HepG2 (cell line): ENCODE data around the gene EPS8L3. TPM values are rescaled to one million over a fixed set of nuclear protein-coding genes. Genes with fewer than 3 reads are reported as not detected.

Experiments used
- ATAC-seq: fragments of 200-7000 bp; cut with Tn5 transposase; 3 replicates; pipeline ENCODE4 v1.9.1; 2020; ENCODE audit warnings: mild to moderate bottlenecking, moderate library complexity
- BruUV-seq: library from RNA; stranded (reverse); fragments of 400-500 nt; replicated peaks from 2 replicates; lab custom pipeline; 2021; lab: Mats Ljungman, UMichigan
- CTCF ChIA-PET: fragments of 300-600 bp; formaldehyde crosslinking; extraction: SDS; loops from one replicate; lab custom pipeline; 2021; ENCODE audit warnings: low total read pairs, inconsistent platforms, low intra/inter-chr PET ratio; lab: Yijun Ruan, JAX
- POLR2A ChIA-PET: fragments of 350-600 bp; sonication (Branson Sonifier 250); formaldehyde crosslinking; loops from one replicate; lab custom pipeline; 2020; ENCODE audit warnings: antibody characterized with exemption, inconsistent platforms; lab: Yijun Ruan, JAX
- DNase-seq: peaks from one replicate; pipeline ENCODE4 v3.0.0-alpha.2; 2015; ENCODE audit warnings: low spot score
- FAIRE-seq: peaks from 3 replicates; lab custom pipeline; 2011; peaks lifted over from hg19 to GRCh38; lab: Jason Lieb, UNC
- H2AFZ ChIP-seq: one replicate; pipeline ENCODE4 v1.6.1; 2011; ENCODE audit warnings: low read length, inconsistent platforms
- H3K27ac ChIP-seq: fragments of 300-600 bp; 3 replicates; pipeline ENCODE4 v1.8.0; 2011; ENCODE audit warnings: mixed run types, mild to moderate bottlenecking, mixed read lengths, low read length, inconsistent platforms; ENCODE audit not compliant: insufficient read depth; ENCODE audit errors: extremely low read length
- H3K27me3 ChIP-seq, 2 experiments: fragments of 200-600 bp in 1 of 2; 2 replicates in 1 of 2; 3 replicates in 1 of 2; pipeline versions ENCODE4 v1.6.0 to v1.8.0; 2011; ENCODE audit warnings: low read length in 2 of 2, mild to moderate bottlenecking in 2 of 2, moderate library complexity in 2 of 2, inconsistent platforms in 1 of 2; ENCODE audit not compliant: insufficient read depth in 2 of 2, control insufficient read depth in 1 of 2
- H3K36me3 ChIP-seq, 2 experiments: fragments of 200-600 bp in 1 of 2; replicated peaks in 1 of 2; 2 replicates in 1 of 2; 3 replicates in 1 of 2; pipeline versions ENCODE4 v1.5.1 to v1.8.0; 2011; ENCODE audit warnings: low read length in 2 of 2, inconsistent platforms in 1 of 2; ENCODE audit not compliant: insufficient read depth in 2 of 2, control insufficient read depth in 1 of 2
- H3K4me1 ChIP-seq: 2 replicates; pipeline ENCODE4 v1.5.1; 2012; ENCODE audit warnings: low read length, inconsistent platforms; ENCODE audit not compliant: insufficient read depth
- H3K4me2 ChIP-seq: 2 replicates; pipeline ENCODE4 v1.6.0; 2011; ENCODE audit warnings: low read depth, low read length, inconsistent platforms
- H3K4me3 ChIP-seq, 3 experiments: fragments of 200-600 bp in 1 of 3; sonication (generic), shearing (Covaris generic) in 1 of 3; replicated peaks in 1 of 3; 2 replicates each; pipeline ENCODE4 v1.5.1; 2011 to 2016; ENCODE audit warnings: low read length in 3 of 3, inconsistent platforms in 2 of 3, low read depth in 2 of 3, mild to moderate bottlenecking in 2 of 3, control low read depth in 1 of 3, mixed read lengths in 1 of 3; ENCODE audit not compliant: insufficient read depth in 1 of 3
- H3K79me2 ChIP-seq: one replicate; pipeline ENCODE4 v1.6.1; 2011; ENCODE audit warnings: low read length, inconsistent platforms; ENCODE audit not compliant: insufficient read depth
- H3K9ac ChIP-seq: 2 replicates; pipeline ENCODE4 v1.6.0; 2011; ENCODE audit warnings: mild to moderate bottlenecking, low read depth, low read length, inconsistent platforms; ENCODE audit not compliant: insufficient read depth
- H3K9me3 ChIP-seq: 2 replicates; pipeline ENCODE4 v1.5.1; 2012; ENCODE audit warnings: mild to moderate bottlenecking, low read length
- H4K20me1 ChIP-seq: 2 replicates; pipeline ENCODE4 v1.6.0; 2011; ENCODE audit warnings: inconsistent platforms, mild to moderate bottlenecking, low read length, moderate library complexity; ENCODE audit not compliant: insufficient read depth
- ARNTL ChIP-seq: sonication (generic); formaldehyde crosslinking; IDR thresholded peaks from 2 replicates; pipeline ENCODE4 v1.4.0; 2020; ENCODE audit warnings: mild to moderate bottlenecking, missing genetic modification reagents
- FOXA3 ChIP-seq: IDR thresholded peaks from 2 replicates; pipeline ENCODE4 v1.6.1; 2016; ENCODE audit warnings: missing genetic modification reagents, missing compliant biosample characterization
- FOXP4 ChIP-seq: sonication (generic); formaldehyde crosslinking; IDR thresholded peaks from 2 replicates; pipeline ENCODE4 v1.4.0; 2020; ENCODE audit warnings: missing genetic modification reagents
- GATAD1 ChIP-seq: IDR thresholded peaks from 2 replicates; pipeline ENCODE4 v1.6.1; 2016; ENCODE audit warnings: missing genetic modification reagents, missing compliant biosample characterization
- LBX2 ChIP-seq: sonication (generic); formaldehyde crosslinking; IDR thresholded peaks from 2 replicates; pipeline ENCODE4 v1.5.0; 2020; ENCODE audit warnings: missing genetic modification reagents, mild to moderate bottlenecking, borderline replicate concordance
- MTA3 ChIP-seq: sonication (generic); formaldehyde crosslinking; IDR thresholded peaks from 2 replicates; pipeline ENCODE4 v1.4.0; 2020; ENCODE audit warnings: missing genetic modification reagents
- PHF21A ChIP-seq: sonication (generic); formaldehyde crosslinking; IDR thresholded peaks from 2 replicates; pipeline ENCODE4 v1.5.0; 2020; ENCODE audit warnings: mild to moderate bottlenecking, missing genetic modification reagents
- POLR2AphosphoS2 ChIP-seq: IDR thresholded peaks from 2 replicates; pipeline ENCODE4 v1.6.1; 2011; ENCODE audit warnings: low read depth, low read length, improper control_type of control experiment
- RARG ChIP-seq: sonication (generic); formaldehyde crosslinking; IDR thresholded peaks from 2 replicates; pipeline ENCODE4 v1.4.0; 2020; ENCODE audit warnings: low read depth, mild to moderate bottlenecking, missing genetic modification reagents
- SIN3A ChIP-seq: IDR thresholded peaks from 2 replicates; pipeline ENCODE4 v1.6.1; 2011; ENCODE audit warnings: low read depth, mild to moderate bottlenecking, control low read depth, low read length, borderline replicate concordance
- SP2 ChIP-seq: sonication (generic); formaldehyde crosslinking; IDR thresholded peaks from 2 replicates; pipeline ENCODE4 v1.5.1; 2020; ENCODE audit warnings: mild to moderate bottlenecking, missing genetic modification reagents
- THAP11 ChIP-seq: IDR thresholded peaks from 2 replicates; pipeline ENCODE4 v1.6.1; 2016; ENCODE audit warnings: missing biosample characterization, missing genetic modification reagents
- ZKSCAN5 ChIP-seq: sonication (generic); formaldehyde crosslinking; IDR thresholded peaks from 2 replicates; pipeline ENCODE4 v1.5.1; 2020; ENCODE audit warnings: mild to moderate bottlenecking, missing genetic modification reagents
- ZMYM2 ChIP-seq: sonication (generic); formaldehyde crosslinking; IDR thresholded peaks from 2 replicates; pipeline ENCODE4 v1.8.0; 2022; ENCODE audit warnings: mild to moderate bottlenecking, missing genetic modification reagents
- ZNF33B ChIP-seq: sonication (generic); formaldehyde crosslinking; IDR thresholded peaks from 2 replicates; pipeline ENCODE4 v1.5.1; 2020; ENCODE audit warnings: mild to moderate bottlenecking, missing genetic modification reagents
- ZNF572 ChIP-seq: sonication (generic); formaldehyde crosslinking; IDR thresholded peaks from 2 replicates; pipeline ENCODE4 v1.5.1; 2020; ENCODE audit warnings: mild to moderate bottlenecking, missing genetic modification reagents
- ZNF615 ChIP-seq: sonication (generic); formaldehyde crosslinking; IDR thresholded peaks from 2 replicates; pipeline ENCODE4 v1.5.0; 2020; ENCODE audit warnings: mild to moderate bottlenecking, missing genetic modification reagents, borderline replicate concordance
- ZNF790 ChIP-seq: sonication (generic); formaldehyde crosslinking; IDR thresholded peaks from 2 replicates; pipeline ENCODE4 v1.8.0; 2022; ENCODE audit warnings: missing genetic modification reagents, mild to moderate bottlenecking, borderline replicate concordance
- ZNF792 ChIP-seq: IDR thresholded peaks from 2 replicates; pipeline ENCODE4 v1.6.1; 2016
- whole genome bisulfite sequencing: methylation state at CpG from one replicate; pipeline ENCODE4 v1.1.6; 2017; ENCODE audit warnings: low lambda C conversion rate; 5-methylcytosine and 5-hydroxymethylcytosine counted together
- in situ Hi-C: cut with HindIII; loops from 2 replicates; pipeline ENCODE4 v1.10.0; 2017; ENCODE audit warnings: low pct_unique_long_range_greater_than_20kb; ENCODE audit not compliant: extremely low pct_ligation_motif_present
- intact Hi-C: fragments of 100-400 bp; cut with micrococcal nuclease; formaldehyde crosslinking; loops from one replicate; pipeline ENCODE4 v1.10.0; 2022; ENCODE audit not compliant: unreplicated experiment
- polyA plus RNA-seq, 8 experiments: library from polyadenylated mRNA; depleted of rRNA in 3 of 8; stranded (reverse) in 7 of 8; unstranded in 1 of 8; fragments of >200 nt; fragmentation: Illumina TruSeq in 4 of 8; extraction: Trizol in 4 of 8; gene quantifications; 2 replicates each; pipeline versions ENCODE4 v1.2.1 to v1.2.3, GENCODE V29; 2011 to 2016; ENCODE audit warnings: low read depth in 4 of 8, missing spikeins in 1 of 8, mixed read lengths in 1 of 8; ENCODE audit not compliant: insufficient read depth in 1 of 8
- total RNA-seq, 5 experiments: library from RNA; depleted of rRNA; stranded (reverse); fragments of >200 nt; fragmentation: Illumina TruSeq; extraction: Trizol; gene quantifications; 2 replicates each; pipeline ENCODE4 v1.2.3, GENCODE V29; 2016; ENCODE audit warnings: low read depth in 1 of 5

The EPS8L3 gene
- total and polyA plus RNA-seq, 2 of the 13 experiments (the other 11 are each of a cell fraction or from before 2014, with no cell fraction given): 18.2 to 106 TPM

GRCh38 chr1:109787211-109787844 lies 23.6 kb upstream of the EPS8L3 start:
- no peaks in the 10 kb centered on the region for H3K36me3 ChIP-seq
- CTCF ChIA-PET: no interaction called here
- H3K27me3 ChIP-seq: peaks cover 0 to 3% of the 10 kb centered on the region in 2 experiments; a peak in 3 of 5 replicates
- POLR2A ChIA-PET: no interaction called here
- in situ Hi-C loops: no loop called here
- H3K9ac ChIP-seq: no peak overlapping the region
- no peak for FAIRE-seq
- WGBS: 64% methylated on average over 7 of the region's 9 CpGs
- no TSS peak for BruUV-seq
- no peaks in the 10 kb centered on the region for H3K79me2 ChIP-seq
- no peak for DNase-seq
- no peak for ATAC-seq
- H4K20me1 ChIP-seq: no peaks in the 10 kb centered on the region
- H3K27ac ChIP-seq: no peak overlapping the region
- no peak overlapping the region for H3K4me3 ChIP-seq
- no peak overlapping the region for H3K4me2 ChIP-seq
- peaks cover 53% of the 10 kb centered on the region for H3K4me1 ChIP-seq
- H2AFZ ChIP-seq: no peak overlapping the region
- intact Hi-C loops: no loop called here
- TF ChIP-seq PHF21A (CRISPR knock-in tag) (no peak), ZKSCAN5 (CRISPR knock-in tag) (no peak), GATAD1 (CRISPR knock-in tag) (no peak), MTA3 (CRISPR knock-in tag) (no peak), ZMYM2 (no peak), ZNF792 (no peak), ZNF572 (CRISPR knock-in tag) (no peak), SP2 (CRISPR knock-in tag) (no peak), RARG (no peak), ARNTL (CRISPR knock-in tag) (no peak), FOXA3 (CRISPR knock-in tag) (no peak), ZNF615 (CRISPR knock-in tag) (no peak), LBX2 (no peak), POLR2AphosphoS2 (no peak), THAP11 (no peak), SIN3A (no peak), ZNF33B (CRISPR knock-in tag) (no peak), FOXP4 (no peak), ZNF790 (CRISPR knock-in tag) (no peak)
- no peaks in the 10 kb centered on the region for H3K9me3 ChIP-seq
